GM21367 (cell line): Measurements from ENCODE around the gene SRRM4.

Source experiments
- ATAC-seq: cut with Tn5 transposase; IDR thresholded peaks from one replicate; pipeline ENCODE4 v1.9.1; 2021; ENCODE audit not compliant: unreplicated experiment

Gene SRRM4

GRCh38 chr12:119158402-119158801 lies 177.1 kb downstream of the SRRM4 start:
- ATAC-seq = no peak

GRCh38 chr12:119159844-119160243 lies 178.5 kb downstream of the SRRM4 start:
- ATAC-seq = no peak

- ATAC-seq = no peak
Observed at GRCh38 chr12:119167902-119168301, 186.6 kb downstream of the SRRM4 start.

- ATAC-seq = no peak
Observed at GRCh38 chr12:119168721-119169120, 187.4 kb downstream of the SRRM4 start.

- no peak for ATAC-seq
Observed at GRCh38 chr12:119169150-119169549, 187.8 kb downstream of the SRRM4 start.

GRCh38 chr12:119171291-119171690 lies 189.9 kb downstream of the SRRM4 start:
- no peak for ATAC-seq

- no peak for ATAC-seq
Observed at GRCh38 chr12:119171691-119172425, 190.5 kb downstream of the SRRM4 start.

GRCh38 chr12:119175081-119175480 lies 193.7 kb downstream of the SRRM4 start:
- no peak for ATAC-seq

- ATAC-seq = no peak
Observed at GRCh38 chr12:119176267-119177055, 195.1 kb downstream of the SRRM4 start.

- no peak for ATAC-seq
Observed at GRCh38 chr12:119177056-119177325, 195.7 kb downstream of the SRRM4 start.

GRCh38 chr12:119177724-119178380 lies 196.5 kb downstream of the SRRM4 start:
- no peak for ATAC-seq

GRCh38 chr12:119178544-119179334 lies 197.4 kb downstream of the SRRM4 start, which contains the start of gene HSPB8:
HSPB8 (plus strand) TSS chr12:119178931; CDS start chr12:119179313, 382 bp downstream.
- ATAC-seq = no peak

GRCh38 chr12:119179335-119180021 lies 198.1 kb downstream of the SRRM4 start:
- ATAC-seq = no peak

GRCh38 chr12:119180380-119181040 lies 199.2 kb downstream of the SRRM4 start:
- no peak for ATAC-seq

GRCh38 chr12:119181202-119181601 lies 199.9 kb downstream of the SRRM4 start:
- ATAC-seq = no peak

GRCh38 chr12:119181944-119182343 lies 200.6 kb downstream of the SRRM4 start:
- ATAC-seq = no peak

- ATAC-seq = no peak
Observed at GRCh38 chr12:119182701-119183493, 201.6 kb downstream of the SRRM4 start.

GRCh38 chr12:119183942-119184695 lies 202.8 kb downstream of the SRRM4 start:
- no peak for ATAC-seq

- no peak for ATAC-seq
Observed at GRCh38 chr12:119195256-119195655, 213.9 kb downstream of the SRRM4 start.
